CD14-positive monocyte (primary cell): ENCODE measurements around the gene GPR142. TPM values are rescaled to one million over a fixed set of nuclear protein-coding genes. Genes with fewer than 3 reads are reported as not detected.

Experiments
- DNase-seq, 3 donors: peaks; one replicate each; pipeline ENCODE4 v3.0.0-alpha.2; 2011 to 2022
- H2AFZ ChIP-seq: 2 replicates; pipeline ENCODE4 v1.6.0; 2012; ENCODE audit warnings: mild to moderate bottlenecking, low read depth, low read length, inconsistent platforms; ENCODE audit not compliant: insufficient read depth, poor library complexity, severe bottlenecking
- H3K27ac ChIP-seq, 2 donors: 1 replicate in 1 of 2; 2 replicates in 1 of 2; pipeline ENCODE4 v1.5.1; 2012 to 2013; ENCODE audit warnings: low read length in 2 of 2, control low read depth in 1 of 2, inconsistent platforms in 1 of 2, low read depth in 1 of 2, mild to moderate bottlenecking in 1 of 2
- H3K27me3 ChIP-seq, 2 donors: one replicate each; pipeline versions ENCODE4 v1.6.0 to v1.6.1; 2011 to 2013; ENCODE audit warnings: low read length in 2 of 2; ENCODE audit not compliant: control insufficient read depth in 2 of 2, insufficient read depth in 2 of 2
- H3K36me3 ChIP-seq, 2 donors: replicated peaks in 1 of 2; 1 replicate in 1 of 2; 2 replicates in 1 of 2; pipeline versions ENCODE4 v1.5.1 to v1.6.1; 2012 to 2013; ENCODE audit warnings: low read length in 2 of 2, control low read depth in 1 of 2, inconsistent platforms in 1 of 2, mild to moderate bottlenecking in 1 of 2; ENCODE audit not compliant: insufficient read depth in 2 of 2, control insufficient read depth in 1 of 2
- H3K4me1 ChIP-seq, 2 donors: 1 replicate in 1 of 2; 2 replicates in 1 of 2; pipeline versions ENCODE4 v1.5.1 to v1.6.1; 2012 to 2013; ENCODE audit warnings: low read length in 2 of 2, control low read depth in 1 of 2, inconsistent platforms in 1 of 2, mild to moderate bottlenecking in 1 of 2, moderate library complexity in 1 of 2; ENCODE audit not compliant: insufficient read depth in 2 of 2, control insufficient read depth in 1 of 2
- H3K4me2 ChIP-seq: replicated peaks from 2 replicates; pipeline ENCODE3; 2012; ENCODE audit warnings: low read length, moderate library complexity, mild to moderate bottlenecking; ENCODE audit not compliant: poor library complexity, severe bottlenecking; ENCODE audit errors: extremely low read depth
- H3K4me3 ChIP-seq, 3 experiments: fragments of 200-600 bp in 1 of 3; sonication (generic) in 1 of 3; replicated peaks in 1 of 3; 1 replicate in 2 of 3; 2 replicates in 1 of 3; pipeline ENCODE4 v1.5.1; 2011 to 2013; ENCODE audit warnings: low read length in 3 of 3, mild to moderate bottlenecking in 3 of 3, control low read depth in 2 of 3, low read depth in 2 of 3, inconsistent platforms in 1 of 3, moderate library complexity in 1 of 3
- H3K79me2 ChIP-seq: 2 replicates; pipeline ENCODE4 v1.6.0; 2012; ENCODE audit warnings: mild to moderate bottlenecking, control low read depth, inconsistent platforms, low read length, moderate library complexity; ENCODE audit not compliant: insufficient read depth
- H3K9ac ChIP-seq: 2 replicates; pipeline ENCODE4 v1.6.0; 2017; ENCODE audit warnings: low read length, mild to moderate bottlenecking; ENCODE audit not compliant: insufficient read depth, poor library complexity, severe bottlenecking
- H3K9me3 ChIP-seq, 2 donors: replicated peaks in 1 of 2; 1 replicate in 1 of 2; 2 replicates in 1 of 2; pipeline versions ENCODE4 v1.5.1 to v1.6.1; 2012 to 2013; ENCODE audit warnings: low read length in 2 of 2, control low read depth in 1 of 2; ENCODE audit not compliant: control insufficient read depth in 1 of 2, insufficient read depth in 1 of 2
- H4K20me1 ChIP-seq: 2 replicates; pipeline ENCODE4 v1.6.0; 2012; ENCODE audit warnings: mild to moderate bottlenecking, low read length, control low read depth, moderate library complexity; ENCODE audit not compliant: insufficient read depth
- H3K27ac Mint-ChIP-seq, 7 donors: one replicate each; pipeline ENCODE4 v1.8.0; 2020; ENCODE audit warnings: mild to moderate bottlenecking in 7 of 7, mixed read lengths in 7 of 7, moderate library complexity in 6 of 7, inconsistent platforms in 2 of 7
- H3K27me3 Mint-ChIP-seq, 3 donors: one replicate each; pipeline ENCODE4 v1.8.0; 2021 to 2022; ENCODE audit warnings: low read depth in 3 of 3, mild to moderate bottlenecking in 3 of 3, mixed read lengths in 3 of 3, moderate library complexity in 3 of 3, inconsistent platforms in 1 of 3
- H3K36me3 Mint-ChIP-seq, 2 donors: one replicate each; pipeline ENCODE4 v1.8.0; 2020; ENCODE audit warnings: mixed read lengths in 2 of 2, inconsistent platforms in 1 of 2, mild to moderate bottlenecking in 1 of 2
- H3K4me1 Mint-ChIP-seq: one replicate; pipeline ENCODE4 v1.8.0; 2020; ENCODE audit warnings: mild to moderate bottlenecking, mixed read lengths
- H3K4me3 Mint-ChIP-seq, 2 donors: one replicate each; pipeline ENCODE4 v1.8.0; 2020; ENCODE audit warnings: mild to moderate bottlenecking in 2 of 2, mixed read lengths in 2 of 2, moderate library complexity in 1 of 2
- H3K9me3 Mint-ChIP-seq, 7 donors: one replicate each; pipeline ENCODE4 v1.8.0; 2020 to 2022; ENCODE audit warnings: mixed read lengths in 7 of 7, mild to moderate bottlenecking in 6 of 7, moderate library complexity in 6 of 7, inconsistent platforms in 2 of 7
- WGBS: methylation state at CpG from one replicate; pipeline ENCODE4 v1.1.5; 2013; ENCODE audit warnings: missing lambda C conversion rate; ENCODE audit not compliant: insufficient coverage; 5-methylcytosine and 5-hydroxymethylcytosine counted together
- intact Hi-C, 2 donors: fragments of 100-400 bp; cut with micrococcal nuclease; formaldehyde crosslinking; loops; one replicate each; pipeline versions ENCODE4 v1.15.0 to v1.15.1; 2023
- polyA plus RNA-seq, 3 donors: library from polyadenylated mRNA; depleted of rRNA in 1 of 3; unstranded in 2 of 3; stranded (reverse) in 1 of 3; fragments of 300-500 nt in 2 of 3; fragments of >200 nt in 1 of 3; fragmentation: Illumina TruSeq in 2 of 3; gene quantifications; 1 replicate in 2 of 3; 2 replicates in 1 of 3; pipeline ENCODE4 v1.2.3, GENCODE V29; 2012 to 2021
- TF ChIP-seq, protein P1 (sequence below): fragments of 200-600 bp; IDR thresholded peaks from one replicate; pipeline ENCODE4 v1.8.0; 2022; ENCODE audit warnings: antibody characterized with exemption, mild to moderate bottlenecking

Gene GPR142
- polyA plus RNA-seq, 3 donors = not detected

GRCh38 chr17:74335529-74336062, 31.7 kb upstream of the GPR142 start:
- H3K9ac ChIP-seq = no peak overlapping the region
- H3K27me3 Mint-ChIP-seq = peaks cover 10 to 24% (median 12%) of the 10 kb centered on the region in 3 donors
- no peaks in the 10 kb centered on the region for H3K9me3 Mint-ChIP-seq
- intact Hi-C loops = no loop called here
- H3K4me1 Mint-ChIP-seq = peaks cover 5% of the 10 kb centered on the region
- H3K4me1 ChIP-seq = peaks cover 4 to 5% of the 10 kb centered on the region in 2 donors
- H3K27me3 ChIP-seq = peaks cover 0 to 2% of the 10 kb centered on the region in 2 donors
- no peaks in the 10 kb centered on the region for H3K36me3 ChIP-seq
- TF ChIP-seq, protein P1, sequence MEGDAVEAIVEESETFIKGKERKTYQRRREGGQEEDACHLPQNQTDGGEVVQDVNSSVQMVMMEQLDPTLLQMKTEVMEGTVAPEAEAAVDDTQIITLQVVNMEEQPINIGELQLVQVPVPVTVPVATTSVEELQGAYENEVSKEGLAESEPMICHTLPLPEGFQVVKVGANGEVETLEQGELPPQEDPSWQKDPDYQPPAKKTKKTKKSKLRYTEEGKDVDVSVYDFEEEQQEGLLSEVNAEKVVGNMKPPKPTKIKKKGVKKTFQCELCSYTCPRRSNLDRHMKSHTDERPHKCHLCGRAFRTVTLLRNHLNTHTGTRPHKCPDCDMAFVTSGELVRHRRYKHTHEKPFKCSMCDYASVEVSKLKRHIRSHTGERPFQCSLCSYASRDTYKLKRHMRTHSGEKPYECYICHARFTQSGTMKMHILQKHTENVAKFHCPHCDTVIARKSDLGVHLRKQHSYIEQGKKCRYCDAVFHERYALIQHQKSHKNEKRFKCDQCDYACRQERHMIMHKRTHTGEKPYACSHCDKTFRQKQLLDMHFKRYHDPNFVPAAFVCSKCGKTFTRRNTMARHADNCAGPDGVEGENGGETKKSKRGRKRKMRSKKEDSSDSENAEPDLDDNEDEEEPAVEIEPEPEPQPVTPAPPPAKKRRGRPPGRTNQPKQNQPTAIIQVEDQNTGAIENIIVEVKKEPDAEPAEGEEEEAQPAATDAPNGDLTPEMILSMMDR = no peak
- DNase-seq = no peak
- 92% methylated on average over 4 of the region's 5 CpGs for WGBS
- no peak overlapping the region for H3K4me2 ChIP-seq
- no peaks in the 10 kb centered on the region for H3K9me3 ChIP-seq
- H3K27ac ChIP-seq = no peak overlapping the region
- H3K79me2 ChIP-seq = no peaks in the 10 kb centered on the region
- H3K36me3 Mint-ChIP-seq = no peaks in the 10 kb centered on the region
- H2AFZ ChIP-seq = no peak overlapping the region
- H4K20me1 ChIP-seq = no peaks in the 10 kb centered on the region
- H3K4me3 ChIP-seq = no peak overlapping the region
- no peak overlapping the region for H3K4me3 Mint-ChIP-seq
- no peak overlapping the region for H3K27ac Mint-ChIP-seq

GRCh38 chr17:74336307-74336706, 31.0 kb upstream of the GPR142 start:
- TF ChIP-seq, protein P1 = no peak
- Mint-ChIP-seq H3K36me3 (no peaks in the 10 kb centered on the region), H3K4me1 (peaks cover 5% of the 10 kb centered on the region), H3K27me3 (peaks cover 9 to 24% (median 9%) of the 10 kb centered on the region in 3 donors), H3K9me3 (no peaks in the 10 kb centered on the region), H3K4me3 (peak overlapping the region in 1 of 2 donors; percentile 5), H3K27ac (no peak overlapping the region)
- Histone ChIP-seq H4K20me1 (no peaks in the 10 kb centered on the region), H3K79me2 (no peaks in the 10 kb centered on the region), H3K36me3 (no peaks in the 10 kb centered on the region), H3K27ac (no peak overlapping the region), H2AFZ (no peak overlapping the region), H3K9me3 (no peaks in the 10 kb centered on the region), H3K9ac (no peak overlapping the region), H3K4me2 (no peak overlapping the region), H3K27me3 (no peaks in the 10 kb centered on the region), H3K4me1 (peaks cover 4 to 5% of the 10 kb centered on the region in 2 donors), H3K4me3 (no peak overlapping the region)
- intact Hi-C loops = no loop called here
- 100% methylated on average over 4 of the region's 7 CpGs for WGBS
- no peak for DNase-seq
